Urinary bladder (tissue), 4 donors: Measurements from ENCODE around the gene DOCK8. TPM values are rescaled to one million over a fixed set of nuclear protein-coding genes. Genes with fewer than 3 reads are reported as not detected.

Experiments used
- DNase-seq: peaks from one replicate; pipeline ENCODE4 v3.0.0-alpha.2; 2015; ENCODE audit errors: extremely low spot score
- H3K27ac ChIP-seq: one replicate; pipeline ENCODE4 v1.5.1; 2013; ENCODE audit warnings: low read depth, mild to moderate bottlenecking, moderate library complexity
- H3K36me3 ChIP-seq: one replicate; pipeline ENCODE4 v1.6.1; 2013; ENCODE audit warnings: mild to moderate bottlenecking, moderate library complexity; ENCODE audit not compliant: insufficient read depth
- H3K4me1 ChIP-seq: one replicate; pipeline ENCODE4 v1.6.1; 2013; ENCODE audit warnings: mild to moderate bottlenecking, moderate library complexity; ENCODE audit not compliant: insufficient read depth
- H3K4me3 ChIP-seq: one replicate; pipeline ENCODE4 v1.5.1; 2013; ENCODE audit warnings: low read depth, low read length
- WGBS: extraction: QIAGEN DNeasy Blood & Tissue Kit; methylation state at CpG from one replicate; pipeline ENCODE4 v1.1.7; 2013; 5-methylcytosine and 5-hydroxymethylcytosine counted together
- polyA plus RNA-seq: library from polyadenylated mRNA; stranded (reverse); fragments of 200-250 nt; gene quantifications from one replicate; pipeline ENCODE4 v1.2.3, GENCODE V29; 2013
- total RNA-seq: library from RNA; depleted of rRNA; stranded (reverse); fragments of >200 nt; gene quantifications from one replicate; pipeline ENCODE4 v1.2.3, GENCODE V29; 2014
- donor health status: healthy with polysubstance abuse.
- donor health status: healthy.

The DOCK8 gene
- total and polyA plus RNA-seq, 2 donors: 5.2 to 12.5 TPM

- no peaks in the 10 kb centered on the region for H3K4me1 ChIP-seq
- H3K27ac ChIP-seq: no peak overlapping the region
- no peaks in the 10 kb centered on the region for H3K36me3 ChIP-seq
- H3K4me3 ChIP-seq: no peak overlapping the region
- WGBS: 82% methylated on average over 2 of the region's 2 CpGs
- DNase-seq: no peak
Measured at GRCh38 chr9:326667-327066, 112.0 kb downstream of the DOCK8 start.

- H3K4me1 ChIP-seq: no peaks in the 10 kb centered on the region
- 73% methylated on average over 3 of the region's 3 CpGs for WGBS
- no peak overlapping the region for H3K27ac ChIP-seq
- H3K4me3 ChIP-seq: no peak overlapping the region
- DNase-seq: no peak
- no peaks in the 10 kb centered on the region for H3K36me3 ChIP-seq
Measured at GRCh38 chr9:328453-328852, 113.8 kb downstream of the DOCK8 start.

GRCh38 chr9:331197-331596 is 116.5 kb downstream of the DOCK8 start:
- 55% methylated on average over 3 of the region's 3 CpGs for WGBS

GRCh38 chr9:335373-335772 is 120.7 kb downstream of the DOCK8 start:
- no peak for DNase-seq
- Histone ChIP-seq H3K4me1 (no peaks in the 10 kb centered on the region), H3K36me3 (no peaks in the 10 kb centered on the region), H3K27ac (no peak overlapping the region), H3K4me3 (no peak overlapping the region)
- 71% methylated on average over 2 of the region's 2 CpGs for WGBS

More at GRCh38 chr9:331197-331596, 116.5 kb downstream of the DOCK8 start:
- Histone ChIP-seq H3K4me1 (no peaks in the 10 kb centered on the region), H3K27ac (no peak overlapping the region), H3K4me3 (no peak overlapping the region), H3K36me3 (no peaks in the 10 kb centered on the region)
- DNase-seq: no peak

- Histone ChIP-seq H3K4me3 (no peak overlapping the region), H3K4me1 (no peaks in the 10 kb centered on the region), H3K36me3 (no peaks in the 10 kb centered on the region), H3K27ac (no peak overlapping the region)
- no peak for DNase-seq
- 49% methylated on average over 2 of the region's 2 CpGs for WGBS
Measured at GRCh38 chr9:336039-336438, 121.4 kb downstream of the DOCK8 start.

GRCh38 chr9:338602-339001 is 123.9 kb downstream of the DOCK8 start:
- no peak overlapping the region for H3K4me3 ChIP-seq
- 71% methylated on average over 6 of the region's 6 CpGs for WGBS
- no peaks in the 10 kb centered on the region for H3K4me1 ChIP-seq
- no peak overlapping the region for H3K27ac ChIP-seq
- no peak for DNase-seq
- H3K36me3 ChIP-seq: no peaks in the 10 kb centered on the region

GRCh38 chr9:341634-342421 is 127.2 kb downstream of the DOCK8 start:
- no peaks in the 10 kb centered on the region for H3K36me3 ChIP-seq
- 87% methylated on average over 9 of the region's 9 CpGs for WGBS
- H3K4me1 ChIP-seq: no peaks in the 10 kb centered on the region
- no peak overlapping the region for H3K27ac ChIP-seq
- H3K4me3 ChIP-seq: no peak overlapping the region
- DNase-seq: no peak

- no peaks in the 10 kb centered on the region for H3K36me3 ChIP-seq
- no peaks in the 10 kb centered on the region for H3K4me1 ChIP-seq
- H3K27ac ChIP-seq: no peak overlapping the region
- DNase-seq: no peak
- H3K4me3 ChIP-seq: no peak overlapping the region
- WGBS: 47% methylated on average over 4 of the region's 4 CpGs
Measured at GRCh38 chr9:343773-344172, 129.1 kb downstream of the DOCK8 start.

- no peak overlapping the region for H3K27ac ChIP-seq
- no peaks in the 10 kb centered on the region for H3K4me1 ChIP-seq
- 42% methylated on average over 8 of the region's 8 CpGs for WGBS
- no peak for DNase-seq
- H3K36me3 ChIP-seq: no peaks in the 10 kb centered on the region
- H3K4me3 ChIP-seq: no peak overlapping the region
Measured at GRCh38 chr9:346111-346571, 131.5 kb downstream of the DOCK8 start.

- Histone ChIP-seq H3K27ac (no peak overlapping the region), H3K4me1 (no peaks in the 10 kb centered on the region), H3K36me3 (no peaks in the 10 kb centered on the region), H3K4me3 (no peak overlapping the region)
- WGBS: 36% methylated on average over 9 of the region's 9 CpGs
- peak; percentile 14 for DNase-seq
Measured at GRCh38 chr9:347667-348292, 133.1 kb downstream of the DOCK8 start.

- WGBS: 59% methylated on average over 7 of the region's 7 CpGs
- no peak overlapping the region for H3K4me3 ChIP-seq
- H3K36me3 ChIP-seq: no peaks in the 10 kb centered on the region
- no peak for DNase-seq
- no peak overlapping the region for H3K27ac ChIP-seq
- H3K4me1 ChIP-seq: no peaks in the 10 kb centered on the region
Measured at GRCh38 chr9:350384-350783, 135.7 kb downstream of the DOCK8 start.

- WGBS: 89% methylated on average over 5 of the region's 5 CpGs
- DNase-seq: no peak
- H3K36me3 ChIP-seq: no peaks in the 10 kb centered on the region
- no peaks in the 10 kb centered on the region for H3K4me1 ChIP-seq
- H3K4me3 ChIP-seq: no peak overlapping the region
- H3K27ac ChIP-seq: no peak overlapping the region
Measured at GRCh38 chr9:351916-352315, 137.3 kb downstream of the DOCK8 start.

GRCh38 chr9:353077-353476 is 138.4 kb downstream of the DOCK8 start:
- no peaks in the 10 kb centered on the region for H3K36me3 ChIP-seq
- no peak overlapping the region for H3K27ac ChIP-seq
- no peaks in the 10 kb centered on the region for H3K4me1 ChIP-seq
- H3K4me3 ChIP-seq: no peak overlapping the region
- no peak for DNase-seq
- 24% methylated on average over 1 of the region's 1 CpG for WGBS

- WGBS: 74% methylated on average over 8 of the region's 8 CpGs
Measured at GRCh38 chr9:354453-354852, 139.8 kb downstream of the DOCK8 start.

More at GRCh38 chr9:354453-354852, 139.8 kb downstream of the DOCK8 start:
- H3K4me3 ChIP-seq: no peak overlapping the region
- no peaks in the 10 kb centered on the region for H3K36me3 ChIP-seq
- H3K4me1 ChIP-seq: no peaks in the 10 kb centered on the region
- DNase-seq: no peak
- no peak overlapping the region for H3K27ac ChIP-seq
